Mucosa of gallbladder (tissue), 1 donor: ENCODE results near the gene C9orf152. TPM values are rescaled to one million over a fixed set of nuclear protein-coding genes. Genes with fewer than 3 reads are reported as not detected.

Experiments
- DNase-seq: peaks from one replicate; pipeline ENCODE4 v3.0.0-alpha.2; 2020; ENCODE audit warnings: low spot score
- total RNA-seq: library from RNA; stranded (reverse); gene quantifications from one replicate; pipeline ENCODE4 v1.2.1, GENCODE V29; 2021
- donor health status: DM: no; HTN: no; CAD: no.

C9orf152 gene
- total RNA-seq, 1 donor from 2014 or later = 44.4 TPM

DNA sequence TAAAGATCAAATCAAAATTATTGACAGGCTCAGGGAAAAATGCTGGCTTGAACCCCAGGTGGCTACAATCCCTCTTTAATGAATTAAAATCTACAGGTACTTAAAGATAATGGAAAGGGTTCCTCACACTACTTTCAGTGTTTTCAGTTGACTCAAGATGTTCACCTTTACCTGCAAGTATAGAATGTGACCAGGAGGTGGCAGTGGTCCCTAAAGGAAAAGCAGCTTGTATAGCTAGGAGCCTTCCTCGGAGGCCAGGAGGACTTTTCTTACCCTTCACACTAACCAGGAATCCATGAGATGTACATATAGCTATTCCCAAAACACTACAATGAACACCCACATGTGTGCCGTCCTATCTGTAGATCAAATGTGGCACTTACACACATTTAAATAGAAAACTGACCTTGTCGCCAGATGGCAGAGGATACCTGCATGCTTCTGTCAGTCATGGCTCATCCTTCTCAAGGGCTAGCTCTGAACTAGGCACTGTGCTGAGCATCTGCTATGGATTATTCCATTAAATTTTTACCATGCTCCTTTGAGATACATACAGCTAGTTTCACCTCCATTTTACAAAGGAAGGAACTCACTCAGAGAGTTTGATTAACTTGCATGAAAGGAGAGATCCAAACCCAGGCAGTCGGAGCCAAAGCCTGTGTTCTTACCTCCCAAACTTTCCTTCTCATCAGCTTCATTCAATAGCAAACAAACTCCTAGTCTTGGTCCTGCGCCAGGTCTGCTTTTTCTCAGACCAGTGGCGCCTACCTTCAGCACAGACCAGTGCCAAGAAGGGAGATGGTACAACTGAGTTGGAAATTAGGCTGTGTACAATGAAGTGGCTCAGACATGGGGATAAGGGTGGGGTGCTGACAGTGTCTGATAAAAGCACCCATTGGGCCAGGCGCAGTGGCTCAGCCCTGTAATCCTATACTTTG lies 24.5 kb downstream of the C9orf152 start:
- DNase-seq = peak; percentile 81

- DNase-seq = peak; percentile 52
Measured at GRCh38 chr9:110180511-110181434, 27.2 kb downstream of the C9orf152 start.

DNA sequence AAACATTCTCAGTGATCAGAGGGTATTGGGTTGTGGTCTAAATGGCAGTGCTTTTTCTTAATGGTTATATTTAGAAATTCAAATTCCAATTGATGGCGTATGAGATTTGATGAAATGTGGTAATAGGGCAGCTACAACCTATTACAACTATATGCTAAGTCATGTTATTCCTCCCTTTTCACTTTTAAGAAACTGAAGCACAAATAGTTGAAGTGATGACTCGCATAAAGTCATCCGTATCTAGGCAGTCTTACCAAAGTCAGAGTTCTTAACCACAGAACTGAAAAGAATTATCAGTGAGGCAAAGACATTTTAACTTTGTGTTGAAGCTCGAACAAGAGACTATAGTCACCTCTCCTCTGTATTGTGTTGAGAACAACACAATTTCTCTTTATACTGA lies 28.2 kb downstream of the C9orf152 start:
- no peak for DNase-seq

DNA sequence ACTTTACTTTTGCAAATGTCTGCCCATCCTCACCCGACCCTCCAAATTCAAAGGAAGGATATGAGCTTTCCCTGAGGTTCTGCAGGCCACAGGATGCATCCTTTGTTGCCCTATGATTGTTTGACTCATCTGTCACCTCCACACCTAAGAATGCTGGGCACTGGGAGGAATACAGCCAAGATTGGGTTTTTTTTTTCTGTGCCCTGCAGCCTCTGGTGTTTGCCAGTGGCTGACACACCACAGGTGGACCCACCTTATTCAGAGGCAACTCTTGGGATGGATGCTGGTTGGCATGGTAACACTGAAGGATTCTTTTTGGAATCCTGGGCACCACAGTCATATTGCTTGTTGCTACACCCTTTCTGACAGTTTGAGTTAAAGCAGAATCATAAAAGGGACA lies 29.7 kb downstream of the C9orf152 start:
- no peak for DNase-seq

- no peak for DNase-seq
Measured at GRCh38 chr9:110175275-110175968, 32.5 kb downstream of the C9orf152 start.

- no peak for DNase-seq
Measured at GRCh38 chr9:110173322-110173642, 34.7 kb downstream of the C9orf152 start.

DNA sequence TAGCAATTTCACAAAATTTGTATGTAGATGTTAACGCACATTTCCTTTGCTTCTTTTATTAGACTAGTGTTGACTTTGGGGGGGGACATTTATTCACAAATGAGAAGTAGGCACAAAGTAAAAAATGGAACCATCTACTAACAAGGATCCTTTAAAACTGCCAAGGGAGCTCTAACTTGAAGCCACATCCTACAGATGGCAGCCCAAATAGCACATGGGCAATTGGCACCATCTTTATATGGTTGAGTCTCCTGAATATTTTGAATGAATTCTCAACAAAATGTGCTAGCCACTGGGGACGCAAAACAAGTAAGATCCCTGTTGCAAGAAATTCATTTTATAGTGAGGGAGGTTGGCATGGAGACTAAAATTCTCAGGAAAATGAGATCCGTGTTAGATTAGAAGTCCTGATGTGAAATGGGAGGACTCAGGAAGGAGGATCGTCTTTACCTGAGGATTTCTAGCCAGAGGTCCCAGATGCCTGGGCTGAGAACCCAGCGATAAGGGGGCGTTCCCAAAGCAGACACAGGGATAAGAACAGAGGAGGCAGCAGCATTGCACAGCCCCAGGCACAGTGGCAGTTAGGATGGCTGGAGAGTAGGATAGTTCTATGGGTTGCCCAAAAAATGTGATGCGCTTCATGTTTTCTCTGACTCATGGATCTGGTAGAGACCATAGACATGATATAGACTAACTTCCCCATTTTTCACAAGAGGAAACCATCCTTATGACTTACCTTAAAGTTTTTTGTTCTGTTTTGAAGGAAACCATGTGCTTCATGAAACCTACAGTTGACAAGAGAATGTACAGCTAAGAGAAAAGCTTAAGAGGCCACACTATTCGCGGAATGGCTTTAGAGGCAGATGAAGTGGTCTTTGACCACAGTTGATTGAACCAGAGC lies 37.4 kb downstream of the C9orf152 start:
- no peak for DNase-seq

GRCh38 chr9:110168486-110168885 lies 39.5 kb downstream of the C9orf152 start:
- DNase-seq = no peak

GRCh38 chr9:110161940-110162339 lies 46.0 kb downstream of the C9orf152 start:
- DNase-seq = no peak

DNA sequence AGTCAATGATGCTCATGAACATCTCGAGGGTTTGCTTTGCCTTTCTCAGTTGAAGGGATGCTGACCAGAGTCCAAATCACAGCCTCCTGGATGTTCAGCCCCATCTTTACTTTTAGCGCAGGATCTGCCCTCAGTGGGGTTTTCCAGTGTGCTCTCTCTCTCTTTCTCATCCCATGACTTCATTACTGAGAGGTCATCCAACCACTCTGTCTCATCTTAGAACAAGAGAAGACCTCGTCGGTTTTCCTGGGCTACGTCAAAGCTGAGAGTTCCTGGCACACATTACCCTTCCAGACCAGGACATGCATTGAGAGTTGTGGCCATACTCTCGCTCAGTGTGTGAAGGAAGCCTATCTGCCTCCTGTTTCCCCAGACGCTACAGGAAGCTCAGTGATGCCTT lies 47.3 kb downstream of the C9orf152 start:
- DNase-seq = no peak

DNA sequence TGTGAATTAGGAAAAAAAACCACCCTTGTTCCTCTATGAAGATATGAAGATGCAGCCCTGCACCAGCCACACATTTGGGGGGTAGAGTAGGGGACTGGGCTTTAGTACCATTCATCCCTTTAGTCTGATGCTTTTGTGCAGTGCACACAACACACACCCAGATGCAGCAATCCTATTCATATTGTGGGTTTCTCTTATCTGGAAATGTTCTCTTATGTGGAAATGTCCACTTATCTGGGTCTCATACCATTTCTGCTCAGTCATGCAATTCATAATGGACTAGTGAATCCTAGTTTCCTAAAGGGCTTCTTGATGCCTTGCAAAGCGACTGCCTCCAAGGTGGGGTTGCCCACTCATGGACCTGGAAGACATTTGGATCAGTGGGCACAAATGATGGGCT lies 47.8 kb downstream of the C9orf152 start:
- DNase-seq = no peak

DNA sequence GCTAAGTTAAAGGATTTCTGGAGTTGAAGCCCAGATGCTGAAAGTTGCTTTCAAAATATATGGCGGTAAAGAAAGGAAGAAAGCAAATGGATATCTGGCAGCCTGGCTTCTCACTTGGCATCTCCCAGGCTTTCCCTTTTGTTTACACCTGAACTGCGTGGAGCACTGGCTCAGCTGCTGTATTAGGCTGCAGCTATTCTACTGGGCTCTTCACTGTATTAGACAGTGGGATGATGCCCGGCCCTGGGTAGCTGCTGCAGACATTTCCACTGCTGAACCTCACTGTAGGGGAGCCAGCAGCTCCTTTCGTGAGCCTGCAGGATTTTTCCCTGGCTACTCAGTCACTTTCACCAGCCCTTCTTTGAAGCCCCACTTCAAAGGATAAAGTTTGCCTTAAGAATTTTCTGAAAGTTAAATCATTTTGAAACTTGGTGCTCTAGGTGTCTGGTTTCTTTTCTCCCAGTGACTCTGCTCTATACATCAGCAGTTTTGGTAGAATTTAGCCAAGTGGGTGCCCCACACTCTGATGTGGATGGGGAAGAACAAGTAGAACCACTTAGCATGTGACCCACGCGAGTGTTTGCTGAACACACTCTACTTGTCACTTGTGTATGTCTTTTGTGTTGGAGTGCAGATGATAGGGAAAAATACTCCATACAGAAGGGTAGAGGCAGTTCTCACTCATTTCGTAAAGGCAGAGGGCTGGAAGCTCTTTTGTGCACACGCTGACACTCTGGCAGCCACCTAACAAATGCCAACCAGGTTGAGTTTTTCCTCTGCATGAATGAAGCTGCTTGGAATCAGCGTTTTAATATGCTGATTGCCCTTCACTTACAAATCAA lies 49.9 kb downstream of the C9orf152 start:
- no peak for DNase-seq

- DNase-seq = peak; percentile 21
Measured at GRCh38 chr9:110156902-110157301, 51.1 kb downstream of the C9orf152 start.

DNA sequence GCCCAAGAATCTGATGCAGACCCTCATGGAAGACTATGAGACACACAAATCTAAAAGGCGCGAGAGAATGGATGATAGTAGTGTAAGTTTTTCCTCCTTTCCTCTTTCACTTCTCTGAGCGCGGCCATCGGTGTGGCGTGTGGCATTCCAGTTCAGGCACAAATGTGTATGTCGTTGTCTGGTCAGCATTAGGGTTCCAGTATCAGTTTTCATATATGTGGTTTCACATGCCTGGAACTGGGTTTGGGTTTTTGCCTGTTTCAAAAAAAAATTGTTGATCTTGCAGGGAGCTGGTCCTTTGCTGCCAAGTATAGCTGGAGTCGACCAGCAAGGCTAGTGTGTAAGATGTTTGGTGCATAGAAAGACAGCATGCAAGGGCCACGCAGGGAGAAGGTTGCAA lies 51.5 kb downstream of the C9orf152 start:
- DNase-seq = no peak

DNA sequence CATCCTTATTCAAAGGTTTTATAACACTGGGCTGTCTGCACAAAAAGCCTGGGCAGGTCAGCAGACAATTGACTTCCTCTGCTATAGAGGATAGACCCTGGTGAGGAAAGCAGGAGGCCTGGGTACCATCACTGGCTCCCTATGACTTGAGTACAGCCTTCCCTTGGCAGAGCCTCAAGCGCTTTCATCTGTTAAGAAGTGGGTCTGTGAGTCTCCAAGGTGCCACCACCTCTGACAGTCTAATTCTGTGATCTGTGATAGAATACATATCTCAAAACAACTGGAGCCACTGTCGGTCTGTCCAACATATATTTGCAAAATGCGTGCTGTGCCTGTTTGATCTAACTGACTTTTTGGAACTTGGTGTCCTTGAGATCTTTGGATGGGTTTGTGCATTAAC lies 52.2 kb downstream of the C9orf152 start:
- DNase-seq = no peak

GRCh38 chr9:110153431-110153830 lies 54.5 kb downstream of the C9orf152 start:
- DNase-seq = no peak

DNA sequence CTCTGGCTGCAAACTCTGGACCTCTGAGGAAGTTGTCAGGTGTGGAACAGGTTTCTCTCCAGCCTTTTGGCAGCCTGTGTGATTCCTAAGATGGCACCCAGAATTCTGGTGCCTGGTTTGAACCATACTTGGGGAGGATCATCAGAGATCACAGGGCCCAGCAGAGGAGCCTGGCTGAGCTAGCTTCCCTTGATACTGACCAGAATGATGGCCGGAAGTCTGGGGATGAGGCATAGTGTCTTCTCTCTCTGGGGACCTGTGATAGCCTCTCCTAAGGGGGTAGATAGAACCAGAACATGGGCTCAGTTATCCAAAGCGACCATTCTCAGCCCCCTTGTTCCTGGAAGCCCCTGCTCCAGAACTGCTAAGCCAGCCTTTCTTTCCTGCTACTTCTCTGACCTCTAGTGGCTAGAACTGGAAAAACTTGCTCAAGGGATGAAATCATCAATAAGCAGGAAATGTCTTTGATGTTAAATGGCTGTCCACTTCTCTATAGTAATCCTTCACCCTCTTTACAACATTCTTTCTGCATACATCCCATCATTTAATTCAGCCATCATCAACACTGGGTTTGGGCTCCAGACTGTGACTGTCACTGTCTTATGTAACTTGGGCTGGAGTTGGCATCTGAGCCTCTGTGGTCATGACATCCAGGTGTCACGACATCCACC lies 55.1 kb downstream of the C9orf152 start:
- no peak for DNase-seq
